Loucy (cell line): ENCODE measurements around the gene TCEAL8.

Source experiments
- EZH2phosphoT487 ChIP-seq: fragments of 200-600 bp; IDR thresholded peaks from 2 replicates; pipeline ENCODE4 v1.6.1; 2018; ENCODE audit warnings: antibody characterized with exemption, mild to moderate bottlenecking, moderate library complexity, borderline replicate concordance
- TF ChIP-seq, protein P1 (sequence below): fragments of 200-600 bp; sonication (generic); conservative IDR thresholded peaks from 2 replicates; pipeline ENCODE4 v1.5.1; 2014; ENCODE audit warnings: mild to moderate bottlenecking, antibody characterized with exemption, low read length

DNA sequence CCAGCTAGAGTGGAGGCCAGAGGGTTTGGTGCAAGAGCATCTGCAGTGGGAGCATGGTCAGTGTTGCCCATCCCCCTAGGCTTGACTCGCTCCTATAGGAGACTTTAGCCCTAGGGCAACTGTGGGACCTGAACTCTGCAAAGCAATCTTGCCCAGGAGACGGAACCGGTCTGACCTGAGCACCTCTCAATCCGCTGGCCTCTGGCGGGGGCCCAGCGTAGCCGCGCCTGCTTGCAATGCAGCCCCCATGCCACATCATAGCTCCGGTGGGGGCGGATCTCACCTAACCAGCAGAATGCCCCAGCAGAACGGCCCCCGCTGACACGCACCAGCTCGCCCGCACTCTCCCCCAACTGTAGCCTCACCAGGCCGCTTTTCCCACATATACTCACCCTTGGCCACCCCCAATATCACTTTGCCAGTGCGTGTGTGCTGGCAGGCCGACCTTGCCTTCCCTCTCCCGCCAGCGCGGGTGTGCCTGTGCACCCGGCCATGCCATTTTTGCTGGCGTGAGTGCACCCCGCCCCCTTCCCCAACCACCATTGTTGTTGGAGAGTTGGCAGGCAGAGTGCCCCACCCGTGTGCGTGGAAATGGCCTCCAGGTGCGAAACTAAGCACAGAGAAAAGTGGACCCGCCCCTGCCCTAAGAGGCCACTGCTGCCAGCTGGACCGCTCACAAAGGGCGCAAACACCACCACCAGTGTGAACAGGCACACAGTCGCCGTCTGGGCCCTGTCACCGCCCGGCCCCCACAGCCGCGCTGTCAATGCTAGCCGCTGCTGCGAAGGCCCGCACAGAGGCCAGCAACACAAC lies 34.2 kb downstream of the TCEAL8 start:
- TF ChIP-seq, protein P1, sequence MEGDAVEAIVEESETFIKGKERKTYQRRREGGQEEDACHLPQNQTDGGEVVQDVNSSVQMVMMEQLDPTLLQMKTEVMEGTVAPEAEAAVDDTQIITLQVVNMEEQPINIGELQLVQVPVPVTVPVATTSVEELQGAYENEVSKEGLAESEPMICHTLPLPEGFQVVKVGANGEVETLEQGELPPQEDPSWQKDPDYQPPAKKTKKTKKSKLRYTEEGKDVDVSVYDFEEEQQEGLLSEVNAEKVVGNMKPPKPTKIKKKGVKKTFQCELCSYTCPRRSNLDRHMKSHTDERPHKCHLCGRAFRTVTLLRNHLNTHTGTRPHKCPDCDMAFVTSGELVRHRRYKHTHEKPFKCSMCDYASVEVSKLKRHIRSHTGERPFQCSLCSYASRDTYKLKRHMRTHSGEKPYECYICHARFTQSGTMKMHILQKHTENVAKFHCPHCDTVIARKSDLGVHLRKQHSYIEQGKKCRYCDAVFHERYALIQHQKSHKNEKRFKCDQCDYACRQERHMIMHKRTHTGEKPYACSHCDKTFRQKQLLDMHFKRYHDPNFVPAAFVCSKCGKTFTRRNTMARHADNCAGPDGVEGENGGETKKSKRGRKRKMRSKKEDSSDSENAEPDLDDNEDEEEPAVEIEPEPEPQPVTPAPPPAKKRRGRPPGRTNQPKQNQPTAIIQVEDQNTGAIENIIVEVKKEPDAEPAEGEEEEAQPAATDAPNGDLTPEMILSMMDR, result no peak
- TF ChIP-seq EZH2phosphoT487, result no peak
